Activated CD4-positive, alpha-beta T cell treated with anti-CD3 and anti-CD28 coated beads, Interleukin-2, amount 50 U/mL, for 4 hours (primary cell): Measurements from ENCODE around the gene HIPK4.
"Not testable (repeated sequence)": the region's sequence is repeated elsewhere in the genome, so short reads cannot be mapped to it uniquely, and the experiment has no call there.

Experiments
- DNase-seq, 2 experiments: peaks; one replicate each; pipeline ENCODE4 v3.0.0-alpha.2; 2020

Gene HIPK4

DNA sequence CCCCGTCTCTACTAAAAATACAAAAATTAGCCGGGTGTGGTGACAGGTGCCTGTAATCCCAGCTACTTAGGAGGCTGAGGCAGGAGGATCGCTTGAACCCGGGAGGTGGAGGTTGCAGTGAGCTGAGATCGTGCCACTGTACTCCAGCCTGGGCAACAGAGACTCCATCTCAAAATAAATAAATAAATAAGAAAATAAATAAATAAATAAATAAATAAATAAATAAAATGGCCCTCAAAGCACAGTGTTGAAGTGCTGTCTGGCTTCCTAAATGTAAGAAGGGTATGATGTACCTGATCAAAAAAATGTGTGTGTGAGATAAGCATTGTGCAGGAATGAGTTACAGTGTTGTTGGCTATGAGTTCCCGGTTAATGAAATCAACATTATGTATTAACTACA, 56.9 kb downstream of the HIPK4 start:
- DNase-seq = not testable (repeated sequence)

- DNase-seq = no peak
These were observed 57.3 kb downstream of the HIPK4 start for GRCh38 chr19:40332669-40333068.

DNA sequence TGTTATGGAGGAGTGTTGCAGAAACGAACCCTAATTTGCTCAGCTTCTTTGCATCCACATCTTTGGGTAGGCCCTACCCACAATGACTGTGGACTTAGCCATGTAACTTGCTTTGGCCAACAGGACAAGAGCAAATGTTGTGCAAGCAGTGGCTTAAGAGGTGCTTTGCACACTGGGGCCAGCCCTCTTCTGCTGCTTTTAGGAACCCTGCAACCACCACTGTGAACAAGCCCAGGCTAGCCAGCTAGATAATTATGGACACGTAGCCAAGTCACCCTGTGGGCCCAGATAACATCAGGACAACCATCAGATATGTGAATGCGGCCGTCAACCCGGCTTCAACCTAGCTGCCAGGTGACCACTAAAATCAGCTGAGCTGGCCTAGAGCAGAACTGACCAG, 58.9 kb downstream of the HIPK4 start:
- no peak for DNase-seq
